ENCODE measurements around the gene COL6A3.

GRCh38 chr2:237359518-237359840, 54.5 kb downstream of the COL6A3 start:
- no peak for TF ChIP-seq EZH2 (IDR thresholded peaks at IDR 0.05; ENCODE audit: low read depth)
- TF ChIP-seq CTCF (conservative IDR thresholded peaks at IDR 0.05) = no peak

Measured in PC-9 (cell line).